ENCODE data around the gene CADM1.

Gene CADM1

DNA sequence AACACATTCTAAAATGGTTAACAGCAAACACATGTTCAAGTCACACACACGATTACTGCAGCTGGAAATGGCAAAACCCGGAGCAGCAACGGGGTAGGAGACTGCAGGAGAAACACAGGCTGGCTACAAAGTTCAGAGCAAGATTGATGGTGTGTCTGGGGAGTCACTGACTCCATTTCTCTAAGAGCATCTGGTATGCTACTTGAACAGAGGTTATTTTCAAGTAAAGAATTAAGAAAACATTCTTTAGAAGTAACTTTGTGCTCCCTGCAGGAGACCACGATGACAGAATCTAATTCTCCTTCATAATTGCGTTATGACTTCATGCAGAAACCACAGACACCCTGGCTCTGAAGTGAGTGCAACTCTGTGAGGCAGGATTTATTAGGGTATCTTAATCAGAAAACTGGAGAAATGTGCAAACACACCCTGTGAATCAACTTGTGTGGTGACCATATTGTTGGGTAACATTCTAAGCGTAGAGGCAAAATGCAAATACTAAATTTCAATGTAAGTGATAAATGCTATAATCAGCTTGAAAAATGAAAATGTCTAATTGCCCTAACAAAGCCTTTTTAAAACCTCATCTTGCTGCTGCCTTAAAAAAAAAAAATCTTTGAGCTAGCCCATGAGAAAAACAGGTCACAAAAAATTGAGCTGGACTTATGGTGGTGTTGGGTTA is 303.0 kb downstream of the CADM1 start:
- DNase-seq, result peak; percentile 60

DNA sequence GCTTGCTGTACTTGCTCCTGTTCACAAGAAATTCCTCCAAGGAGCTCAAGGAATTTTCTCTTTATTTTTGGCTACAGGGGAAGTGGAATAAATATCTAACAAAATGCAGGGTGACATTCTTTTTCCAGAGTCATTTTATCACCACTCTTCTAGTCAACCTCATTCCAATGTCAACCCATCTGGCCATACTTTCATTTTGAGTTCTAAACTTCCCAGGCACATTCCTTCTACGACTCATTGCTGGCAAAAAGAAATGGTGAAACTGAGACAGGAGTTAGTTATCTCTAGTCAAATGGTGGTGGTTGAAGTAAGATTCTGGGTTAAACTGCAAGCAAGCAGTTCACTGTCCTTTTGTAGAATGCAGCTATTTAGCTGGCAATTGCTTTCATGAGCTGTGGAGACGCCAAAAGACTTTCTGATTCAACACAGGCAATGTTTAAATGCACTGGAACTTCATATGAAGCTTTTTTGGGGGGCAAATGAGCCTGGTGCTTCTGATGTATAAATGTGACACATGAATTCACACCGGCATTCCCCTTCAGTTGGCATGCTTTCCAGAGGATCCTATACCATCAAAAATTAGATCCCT is 304.6 kb downstream of the CADM1 start:
- no peak for DNase-seq

DNA sequence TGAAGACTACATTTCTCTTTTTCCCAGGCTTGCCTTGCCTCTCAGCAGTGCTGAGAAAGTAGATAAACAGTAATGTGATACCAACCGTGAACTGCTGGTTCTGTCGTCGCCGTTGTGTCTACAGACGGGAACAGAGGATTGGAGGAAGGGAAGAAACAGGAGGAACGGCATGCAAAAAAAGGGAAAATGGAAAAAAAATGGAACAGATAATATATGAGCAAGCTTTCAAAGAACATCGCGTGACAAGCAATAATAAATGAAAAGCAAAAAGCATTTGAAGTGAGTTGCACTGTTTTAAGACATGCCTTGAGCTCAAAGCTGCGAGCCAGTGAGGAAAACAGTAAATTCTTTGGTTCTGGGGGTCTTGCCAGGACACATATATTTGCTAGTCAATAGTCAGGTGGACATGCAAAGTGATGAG is 305.9 kb downstream of the CADM1 start:
- no peak for DNase-seq

DNA sequence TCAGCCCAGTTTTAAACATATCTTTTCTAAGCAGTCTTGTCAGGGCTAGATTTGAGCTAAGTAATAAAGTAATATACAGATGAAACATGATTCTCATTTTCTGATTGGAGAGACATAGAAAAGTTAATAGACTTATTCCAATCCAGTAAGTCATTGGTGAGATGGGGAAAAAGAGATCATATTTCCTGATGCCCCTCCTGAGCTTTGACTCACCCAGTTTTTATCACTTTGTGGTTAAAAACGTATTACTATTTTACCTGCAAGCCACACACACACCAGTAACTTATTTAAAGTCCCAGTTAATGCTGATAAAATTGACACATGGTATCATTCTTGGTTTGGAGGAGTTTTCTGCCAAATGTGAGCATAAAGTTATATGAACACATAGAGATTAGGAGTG is 306.8 kb downstream of the CADM1 start:
- no peak for DNase-seq

DNA sequence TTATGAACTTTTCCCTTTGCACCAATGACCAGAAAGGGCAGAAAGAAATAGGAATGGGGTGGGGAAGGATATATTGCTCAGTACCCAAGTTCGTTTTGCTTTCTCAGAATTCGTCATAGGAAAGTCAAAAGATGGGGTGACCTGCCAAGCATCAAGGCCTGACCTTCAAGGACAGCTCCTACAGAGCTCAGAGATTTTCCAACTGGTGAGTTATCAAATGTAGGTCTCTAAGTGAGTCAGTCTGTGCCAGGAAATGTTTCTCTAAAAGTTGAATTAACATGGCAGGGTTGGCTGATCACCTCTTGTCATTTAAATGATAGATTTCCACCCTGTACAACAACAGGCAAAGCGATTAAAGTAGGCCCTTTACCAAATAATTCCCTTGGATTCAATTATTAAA is 307.2 kb downstream of the CADM1 start:
- no peak for DNase-seq

DNA sequence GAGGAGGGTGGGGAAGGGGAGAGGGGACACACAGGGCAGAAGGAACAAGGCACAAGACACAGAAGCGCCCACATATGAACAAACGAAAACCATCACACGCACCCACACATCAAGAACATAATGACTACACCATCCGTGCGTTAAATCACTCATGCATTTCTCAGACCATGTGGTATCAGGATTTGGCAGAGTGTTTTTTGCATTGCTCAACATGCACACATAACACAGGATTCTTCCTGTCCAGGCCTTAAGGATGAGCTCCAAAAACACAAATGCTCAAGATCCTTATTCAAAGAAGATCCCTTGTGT is 309.5 kb downstream of the CADM1 start:
- DNase-seq, result no peak

DNA sequence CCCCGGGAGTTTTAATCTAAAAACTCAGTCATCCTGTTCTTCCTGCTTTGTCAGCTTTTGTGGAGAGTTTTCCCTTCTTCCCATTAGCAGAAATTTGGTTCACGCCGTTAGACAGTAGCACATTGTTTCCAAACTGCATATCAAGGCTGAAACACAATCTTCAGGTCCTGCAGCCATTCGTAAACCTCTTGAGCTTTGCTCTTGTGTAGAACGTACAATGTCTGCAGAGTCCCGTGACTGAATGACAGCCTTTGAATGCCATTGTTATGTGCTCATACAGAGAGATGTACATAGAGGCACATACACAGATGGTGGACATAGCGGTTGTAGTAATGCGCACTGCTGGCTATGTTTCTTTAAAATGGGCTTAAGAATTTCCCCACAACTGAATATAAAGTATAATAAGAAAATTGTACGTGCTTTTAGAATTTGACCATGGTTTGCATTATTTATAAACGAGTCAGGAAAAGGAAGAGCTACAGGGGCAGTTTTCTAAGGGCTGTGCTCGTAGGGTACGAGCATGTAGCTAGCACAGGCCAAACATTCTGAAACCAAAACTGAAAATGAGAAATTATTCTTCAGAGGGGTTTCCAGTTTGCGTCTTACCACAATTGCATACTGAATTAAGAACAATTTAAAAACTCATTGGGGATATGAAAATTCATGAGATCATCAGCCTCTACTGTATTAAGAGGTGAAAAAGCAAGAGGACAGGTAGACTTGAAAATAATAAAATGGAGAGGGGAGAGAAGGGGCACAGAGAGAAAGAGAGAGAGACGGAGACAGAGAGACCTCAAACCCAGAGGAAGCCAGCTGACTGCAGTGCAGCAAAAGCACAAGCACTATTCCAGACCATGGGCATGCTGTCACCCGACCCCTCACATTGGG is 310.1 kb downstream of the CADM1 start:
- no peak for DNase-seq

DNA sequence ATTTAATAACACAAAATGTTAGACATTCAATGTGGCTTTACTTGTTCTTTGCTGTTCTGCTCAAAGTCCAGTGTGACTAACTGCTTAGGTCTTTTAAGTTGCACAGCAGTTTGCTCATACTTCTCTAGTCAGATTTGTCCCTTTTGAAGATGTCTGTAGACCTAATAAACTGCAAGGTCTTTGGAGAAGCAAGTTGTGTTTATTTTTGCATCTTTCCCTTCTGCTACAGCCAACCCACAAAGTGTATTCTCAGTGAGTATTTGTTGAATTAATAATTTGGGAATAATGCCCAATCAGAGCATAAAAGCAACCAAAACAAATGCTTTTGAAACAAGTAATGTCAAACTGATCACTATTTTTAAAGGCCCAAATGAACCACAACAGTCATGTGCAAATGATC is 312.5 kb downstream of the CADM1 start:
- no peak for DNase-seq

DNA sequence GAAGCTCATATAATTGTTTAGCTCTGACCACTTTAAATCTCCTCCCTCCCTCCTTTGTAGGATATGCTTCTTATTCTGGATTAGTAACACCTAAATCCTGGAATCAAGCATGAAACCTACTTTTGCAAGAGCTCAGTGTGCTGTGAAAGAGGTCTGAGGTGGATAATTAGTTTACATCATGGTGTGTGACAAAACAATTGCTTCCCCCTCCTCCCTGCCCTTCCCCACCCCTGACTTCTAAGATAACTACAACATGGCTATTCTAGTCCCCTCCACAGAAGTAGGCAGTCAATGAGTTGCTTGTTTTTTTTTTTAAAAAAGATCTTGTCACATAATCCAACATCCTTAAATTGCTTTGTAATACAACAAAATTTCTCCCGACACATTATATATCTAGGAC is 314.0 kb downstream of the CADM1 start:
- DNase-seq, result no peak

DNA sequence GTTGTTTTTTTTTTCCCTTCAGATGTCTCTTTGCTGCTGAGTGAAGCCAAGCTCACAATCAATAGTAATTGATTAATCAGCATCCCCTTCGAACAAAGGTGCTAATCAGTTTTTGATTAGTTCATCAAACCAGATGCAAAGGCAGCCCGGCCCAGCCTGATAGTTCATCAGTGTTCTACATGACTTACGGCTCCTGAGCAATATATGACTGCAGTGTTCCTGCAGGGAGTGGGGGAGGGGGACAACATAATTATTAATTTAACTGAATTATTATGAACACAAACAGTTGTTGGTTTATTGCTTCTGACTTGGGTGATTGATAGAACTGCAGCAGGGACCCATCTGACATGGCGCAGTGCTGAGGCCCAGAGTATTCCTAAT is 315.3 kb downstream of the CADM1 start:
- DNase-seq, result no peak

DNA sequence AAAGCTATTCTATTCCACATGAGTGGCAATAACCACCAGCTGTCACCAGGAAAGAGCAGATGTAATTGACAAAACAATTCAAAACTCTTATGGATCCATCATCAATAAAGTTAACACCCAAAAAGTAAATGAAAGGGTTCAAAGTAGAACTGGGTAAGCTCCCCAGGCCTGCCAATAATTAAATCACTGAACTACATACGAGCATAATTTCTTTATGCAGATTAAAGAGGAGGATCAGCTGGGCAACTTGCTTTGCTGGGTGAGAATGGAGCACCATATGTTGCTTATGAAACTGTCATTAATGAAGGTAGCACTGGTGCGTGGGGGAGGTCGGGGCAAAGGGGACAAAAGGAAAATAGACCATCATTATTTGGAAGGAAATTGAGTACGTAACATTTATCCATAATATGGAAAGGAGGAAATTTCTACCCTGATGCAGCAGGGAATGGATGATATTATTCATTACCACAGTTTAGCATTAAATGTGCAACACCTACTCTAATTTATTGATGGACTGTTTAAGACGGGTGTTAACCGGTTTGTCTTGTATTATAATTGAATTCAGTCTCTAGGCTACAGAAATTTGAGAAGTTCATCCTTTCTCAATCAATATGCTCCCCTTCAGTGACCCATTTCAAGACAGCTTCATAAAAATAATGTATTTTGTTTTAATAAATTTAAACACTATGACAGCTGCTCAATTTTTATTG is 315.9 kb downstream of the CADM1 start:
- DNase-seq, result no peak

DNA sequence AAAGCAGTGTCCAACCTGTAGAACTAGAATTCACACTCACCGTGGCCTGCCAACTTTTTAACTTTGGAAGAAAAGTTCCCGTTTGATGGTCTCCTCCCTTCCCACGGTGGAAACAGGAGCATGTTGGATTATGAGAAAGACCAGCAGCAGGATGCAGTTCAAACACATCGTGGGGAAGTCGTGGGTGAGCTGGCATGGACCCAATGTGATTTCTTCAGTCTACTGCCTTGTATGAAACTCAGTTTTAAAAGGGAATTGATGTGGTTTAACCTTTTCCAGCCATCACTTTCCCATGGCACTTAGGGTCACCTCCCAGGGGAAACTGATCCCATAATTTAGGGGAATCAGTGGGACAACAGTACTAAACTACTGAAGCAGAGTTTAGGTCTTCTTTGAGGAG is 318.3 kb downstream of the CADM1 start:
- DNase-seq, result no peak

DNA sequence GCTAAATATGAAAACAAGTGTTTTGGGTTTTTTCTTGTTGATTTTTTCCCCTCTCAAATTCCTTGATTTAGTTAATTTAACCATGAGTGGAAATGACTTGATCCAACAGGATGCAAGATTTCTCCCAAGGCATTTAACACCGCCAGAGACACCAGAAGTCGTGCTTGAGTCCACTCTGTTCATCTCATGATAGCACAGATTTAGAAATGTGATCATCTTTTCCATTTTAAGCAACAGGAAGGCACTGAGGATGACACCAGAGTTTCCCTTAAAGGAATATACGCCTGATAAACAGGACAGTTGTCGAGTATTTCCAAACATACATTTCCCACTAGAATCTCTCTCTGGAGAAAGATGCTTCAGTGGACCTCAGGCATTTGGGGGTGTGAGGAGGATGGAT is 318.7 kb downstream of the CADM1 start:
- no peak for DNase-seq

DNA sequence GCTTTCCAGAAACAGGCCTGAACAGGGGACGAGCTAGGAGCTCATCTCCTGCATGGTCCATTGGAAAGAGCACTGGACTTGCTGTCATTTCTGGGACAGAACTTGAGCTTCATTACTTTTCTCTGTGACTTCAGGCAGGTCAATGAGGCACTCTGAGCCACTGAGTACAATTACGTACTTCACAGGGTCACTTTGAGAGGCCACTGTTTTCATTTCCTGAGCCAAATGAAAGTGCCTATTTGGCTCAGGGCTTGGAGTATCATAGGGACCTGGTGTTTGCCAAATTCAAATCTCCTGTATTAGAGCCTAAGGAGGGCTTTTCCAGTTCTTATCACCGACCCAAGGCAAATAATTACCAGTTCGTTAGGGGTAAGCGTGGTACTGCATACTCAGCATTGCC is 319.3 kb downstream of the CADM1 start:
- no peak for DNase-seq

DNA sequence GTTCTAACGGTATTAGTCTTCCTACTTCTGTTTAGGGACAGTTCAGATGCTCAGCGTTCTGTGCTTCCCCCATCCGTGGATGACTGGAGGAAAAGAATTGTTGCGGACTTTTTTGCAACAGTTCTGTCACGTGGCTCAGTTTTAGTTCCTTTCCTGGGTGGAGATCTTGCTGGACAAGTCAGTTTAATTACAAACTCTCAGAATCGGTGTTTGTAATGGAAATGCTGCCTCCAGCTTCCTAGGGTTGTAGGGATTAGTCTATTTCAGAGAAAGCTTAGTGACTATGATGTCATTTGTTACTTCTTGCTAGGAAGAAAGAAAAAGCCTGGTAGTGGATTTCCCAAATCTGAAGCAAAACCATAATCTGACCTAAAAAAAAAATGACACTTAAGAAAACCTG is 320.4 kb downstream of the CADM1 start:
- DNase-seq, result no peak

DNA sequence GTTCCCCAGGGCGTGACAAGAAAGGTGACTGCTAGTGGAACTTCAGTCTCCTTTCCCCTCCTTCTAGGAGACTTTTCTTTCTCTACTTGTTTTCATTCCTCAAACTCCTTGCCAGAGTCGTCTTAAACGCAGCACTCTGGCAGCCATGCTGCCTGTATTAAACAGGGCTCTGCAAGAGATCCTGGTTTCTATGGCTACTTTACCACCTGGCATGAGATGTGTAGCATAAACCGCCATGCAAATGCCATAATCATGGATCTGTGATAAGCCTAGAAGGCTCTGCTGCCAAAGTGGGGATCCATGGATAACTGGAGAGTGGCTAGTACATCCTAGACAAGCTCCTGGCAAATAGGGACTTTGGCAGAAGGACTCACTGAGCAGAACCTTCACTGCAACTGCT is 321.1 kb downstream of the CADM1 start:
- DNase-seq, result no peak

DNA sequence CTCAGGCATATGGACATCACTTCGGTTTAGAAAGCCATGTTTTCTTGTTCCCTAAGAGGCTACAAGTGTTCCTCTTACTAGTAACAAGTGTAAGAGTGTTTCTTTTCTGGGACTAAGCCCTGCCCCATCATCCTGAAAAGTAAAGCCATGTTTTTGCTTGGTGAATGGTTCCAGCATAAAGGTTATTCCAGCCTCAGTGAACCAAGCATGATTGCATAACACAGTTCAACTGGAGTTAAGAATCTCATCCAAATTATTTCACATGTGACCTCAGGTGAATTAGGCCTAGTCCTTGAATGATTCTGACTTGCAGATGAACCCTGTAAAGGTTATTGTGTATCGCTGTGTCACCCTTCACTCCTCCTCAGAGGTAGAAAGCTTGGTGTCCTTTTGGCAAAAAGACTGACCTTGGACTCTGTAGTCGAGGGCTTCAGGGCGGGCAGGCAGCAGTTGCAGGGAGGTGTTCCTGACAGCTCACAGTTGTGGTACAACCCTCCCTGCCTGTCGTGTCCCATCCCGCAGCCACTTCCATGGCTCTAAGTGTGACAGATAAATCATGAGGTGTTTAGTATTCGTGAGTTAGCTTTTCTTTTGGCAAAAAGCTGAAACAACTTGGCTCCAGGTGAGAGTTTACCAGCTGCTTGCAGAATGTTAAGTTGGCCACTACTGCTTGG is 321.8 kb downstream of the CADM1 start:
- DNase-seq, result no peak

DNA sequence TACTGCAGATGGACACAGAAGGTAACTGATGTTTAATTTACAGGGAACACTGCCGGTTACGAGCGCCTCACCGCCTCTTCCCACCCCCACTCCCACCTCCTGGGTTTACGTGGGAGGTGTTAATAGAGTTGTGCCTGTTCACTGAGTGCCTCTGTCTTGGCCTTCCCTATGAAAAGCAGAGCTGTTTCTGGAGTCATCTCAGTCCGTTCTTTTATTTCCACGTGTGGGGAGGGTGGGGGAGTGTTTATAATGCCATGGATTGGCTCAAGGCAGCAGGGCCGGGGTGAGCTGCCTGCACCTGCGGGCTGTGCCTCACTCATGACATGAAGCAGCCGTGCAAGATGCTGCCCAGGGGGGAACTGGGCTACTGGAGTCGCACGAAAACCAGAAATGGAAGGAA is 322.7 kb downstream of the CADM1 start:
- DNase-seq, result no peak

DNA sequence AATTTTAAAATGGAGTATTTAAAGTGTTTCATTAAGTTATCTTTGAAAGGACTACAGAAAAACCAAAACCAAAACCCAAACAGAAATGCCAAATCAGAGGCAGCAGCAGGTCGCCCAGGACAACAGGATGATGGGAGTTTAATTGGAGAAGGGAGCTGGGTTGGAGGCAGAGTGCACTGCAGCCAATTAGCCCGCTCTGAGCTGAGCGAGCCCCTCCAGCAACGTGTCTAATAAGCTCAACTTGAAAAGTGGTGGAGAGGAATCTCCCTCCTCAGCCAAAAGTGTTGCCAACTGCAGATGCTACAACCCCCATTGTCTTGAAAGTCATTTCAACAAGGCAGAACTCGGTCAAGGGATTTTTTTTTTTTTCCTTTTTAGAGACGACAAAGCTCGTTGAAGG is 323.9 kb downstream of the CADM1 start:
- no peak for DNase-seq

DNA sequence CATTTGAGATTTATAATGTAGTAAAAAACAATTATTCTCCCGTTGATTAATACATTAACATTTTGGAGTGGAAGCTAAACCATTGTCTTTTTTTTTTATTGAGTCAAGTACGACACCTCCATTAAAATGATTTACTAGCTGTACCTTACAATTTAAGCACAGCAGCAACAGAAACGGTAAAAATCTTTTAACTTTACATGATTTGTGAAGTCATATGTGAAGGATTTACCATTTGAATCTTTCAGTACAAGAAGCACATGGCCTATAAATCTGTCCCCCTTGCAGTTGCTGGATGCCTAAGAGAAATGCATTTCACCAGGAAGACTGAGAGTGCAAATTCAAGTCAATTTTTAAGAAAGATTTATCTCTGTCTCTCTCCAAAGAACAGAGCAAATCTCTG is 324.6 kb downstream of the CADM1 start:
- DNase-seq, result no peak

DNA sequence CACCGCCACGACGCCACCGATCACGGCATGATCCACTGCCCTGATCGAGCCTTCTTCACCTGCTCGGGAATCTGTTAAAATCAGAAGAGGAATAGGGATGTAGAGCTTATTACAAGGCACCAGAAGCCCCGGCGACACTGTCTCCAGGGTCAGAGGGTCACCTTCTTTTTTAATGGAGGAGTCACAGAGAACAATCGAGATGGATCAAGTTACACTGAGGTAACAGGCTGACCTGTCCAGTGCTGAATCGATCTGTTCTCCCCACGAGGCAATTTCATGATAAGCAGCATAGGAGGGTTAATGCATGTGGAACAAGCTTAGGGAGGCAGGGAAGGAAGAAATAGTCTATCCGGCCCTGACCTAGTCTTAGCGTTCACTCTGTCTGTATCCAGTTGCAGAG is 325.5 kb downstream of the CADM1 start:
- no peak for DNase-seq

DNA sequence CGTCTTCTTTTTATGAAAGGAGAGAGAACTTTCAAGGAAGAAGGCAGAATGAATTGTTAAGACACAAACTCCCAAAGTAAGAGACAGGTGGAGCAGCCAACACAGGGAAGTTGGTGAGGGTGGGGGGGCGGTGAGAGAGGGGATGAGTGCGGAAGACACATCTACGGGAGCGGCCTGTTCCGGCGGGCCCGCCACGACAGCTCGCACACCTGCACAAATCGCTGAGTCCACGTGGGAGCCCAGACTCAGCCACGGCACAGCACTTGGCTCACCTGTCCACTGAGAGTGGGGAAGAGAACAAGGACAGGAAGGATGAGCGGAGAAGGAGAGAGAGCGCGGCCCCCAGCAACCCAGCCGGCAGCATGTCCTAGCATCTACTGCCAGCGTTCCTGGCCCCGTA is 331.1 kb downstream of the CADM1 start:
- DNase-seq, result no peak

DNA sequence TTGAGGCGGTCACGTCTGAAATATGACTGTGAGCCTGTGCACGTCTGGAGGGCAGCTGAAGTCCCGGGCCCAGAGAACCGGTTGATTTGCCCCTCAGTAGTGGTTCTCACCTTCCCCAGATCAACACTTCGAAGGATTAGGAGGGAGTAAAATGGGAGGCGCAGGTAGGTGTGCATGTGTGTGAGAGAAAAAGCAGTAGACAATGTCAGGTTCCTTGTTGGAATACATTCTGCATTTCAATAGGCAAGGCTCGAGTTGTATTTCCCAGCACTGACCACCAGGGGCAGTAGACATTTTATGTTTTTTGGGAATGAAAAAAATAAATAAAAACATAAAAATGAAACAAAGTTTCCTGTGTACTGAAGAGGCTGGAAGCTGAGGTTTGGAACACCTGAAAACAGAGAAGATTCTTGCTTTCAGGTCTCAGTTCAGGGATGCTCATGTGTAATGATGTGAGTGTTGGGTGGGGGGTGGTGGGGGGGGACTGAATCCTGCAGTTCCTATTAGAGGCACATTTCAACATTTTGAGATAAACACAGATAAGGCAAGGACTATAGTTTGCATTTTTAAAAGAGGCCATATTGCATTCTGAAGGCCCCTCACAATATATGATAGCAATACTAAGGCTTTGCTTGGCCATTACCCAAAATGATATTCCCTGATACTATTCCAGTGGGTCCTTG is 333.9 kb downstream of the CADM1 start:
- no peak for DNase-seq

Measured in right forelimb (tissue), 1 donor.